Activated naive CD8-positive, alpha-beta T cell treated with anti-CD3 and anti-CD28 coated beads, Interleukin-2, amount 10 ng/mL, durations not matched to agents 7 days and 5 days (primary cell): Measurements from ENCODE around the gene UBXN10. TPM values are rescaled to one million over a fixed set of nuclear protein-coding genes. Genes with fewer than 3 reads are reported as not detected.
A peak's percentile ranks its signal among the peaks of the same experiment; 100 is the strongest.

Experiments used
- ATAC-seq: fragments of 150-1000 bp; cut with Tn5 transposase; one replicate; pipeline ENCODE4 v1.10.0; 2021; ENCODE audit warnings: low read depth, moderate library complexity
- POLR2A ChIA-PET: fragments of 350-600 bp; sonication (Branson Sonifier 250); formaldehyde crosslinking; loops from one replicate; lab custom pipeline; 2021; ENCODE audit warnings: antibody characterized with exemption; lab: Charles Lee
- DNase-seq: peaks from one replicate; pipeline ENCODE4 v3.0.0; 2021
- H3K27ac Mint-ChIP-seq: one replicate; pipeline ENCODE4 v1.8.0; 2022; ENCODE audit warnings: mild to moderate bottlenecking, mixed read lengths
- H3K27me3 Mint-ChIP-seq: one replicate; pipeline ENCODE4 v1.8.0; 2022; ENCODE audit warnings: mild to moderate bottlenecking, moderate library complexity, mixed read lengths
- H3K36me3 Mint-ChIP-seq: one replicate; pipeline ENCODE4 v1.8.0; 2021; ENCODE audit warnings: mild to moderate bottlenecking, mixed read lengths
- H3K4me1 Mint-ChIP-seq: one replicate; pipeline ENCODE4 v1.8.0; 2021; ENCODE audit warnings: mixed read lengths
- H3K4me3 Mint-ChIP-seq: one replicate; pipeline ENCODE4 v1.8.0; 2022; ENCODE audit warnings: mild to moderate bottlenecking, moderate library complexity, mixed read lengths
- H3K9me3 Mint-ChIP-seq: one replicate; pipeline ENCODE4 v1.8.0; 2021; ENCODE audit warnings: mixed read lengths
- total RNA-seq, 2 experiments: library from RNA; stranded (reverse); gene quantifications; one replicate each; pipeline ENCODE4 v1.2.3, GENCODE V29; 2021

Gene UBXN10
- total RNA-seq, 2 experiments from 2014 or later: 0.23 to 0.28 TPM

DNA sequence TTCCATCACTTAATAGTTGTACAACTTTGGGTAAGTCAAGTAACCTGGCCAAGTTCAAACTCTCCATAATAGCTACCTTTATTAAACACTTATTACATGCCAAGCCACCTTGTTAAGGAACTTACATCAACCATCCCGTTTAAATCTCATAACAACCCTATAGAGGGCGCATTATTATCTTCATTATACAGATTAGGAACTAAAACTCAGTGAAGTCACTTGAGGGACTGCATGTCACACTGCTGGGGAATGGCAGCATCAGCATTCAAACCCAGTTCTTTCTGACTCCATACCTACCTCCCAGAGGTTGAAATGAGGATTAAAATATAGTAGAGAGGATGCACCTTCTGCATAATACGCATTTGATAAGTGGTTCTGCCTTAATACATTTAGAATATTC, 47.5 kb downstream of the UBXN10 start:
- Mint-ChIP-seq H3K9me3 (no peaks in the 10 kb centered on the region), H3K4me1 (no peaks in the 10 kb centered on the region), H3K36me3 (no peaks in the 10 kb centered on the region), H3K27me3 (peaks cover 43% of the 10 kb centered on the region), H3K27ac (no peak overlapping the region), H3K4me3 (no peak overlapping the region)
- POLR2A ChIA-PET: no interaction called here
- ATAC-seq (no peak), DNase-seq (no peak)

DNA sequence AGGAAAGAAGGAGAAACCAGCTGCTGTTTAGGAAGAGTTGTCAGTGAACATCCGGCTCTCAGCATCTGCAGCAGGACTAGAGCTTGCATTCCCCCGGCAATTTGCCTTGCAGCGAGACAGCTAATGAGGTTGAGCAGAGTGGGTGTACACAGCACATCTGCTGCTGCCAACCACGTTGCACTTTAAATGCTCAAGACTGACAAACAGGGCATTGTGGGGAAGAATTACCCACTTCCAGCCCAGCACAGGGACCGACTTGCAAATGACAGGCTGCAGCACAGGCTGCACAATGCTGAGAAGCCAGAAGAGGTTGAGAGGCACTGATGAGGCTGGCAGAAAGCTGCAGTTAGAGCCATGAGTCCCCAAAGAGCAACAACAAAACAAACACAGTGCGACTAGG, 48.0 kb downstream of the UBXN10 start:
- DNase-seq: no peak
- no peaks in the 10 kb centered on the region for H3K36me3 Mint-ChIP-seq
- H3K27me3 Mint-ChIP-seq: peaks cover 40% of the 10 kb centered on the region

DNA sequence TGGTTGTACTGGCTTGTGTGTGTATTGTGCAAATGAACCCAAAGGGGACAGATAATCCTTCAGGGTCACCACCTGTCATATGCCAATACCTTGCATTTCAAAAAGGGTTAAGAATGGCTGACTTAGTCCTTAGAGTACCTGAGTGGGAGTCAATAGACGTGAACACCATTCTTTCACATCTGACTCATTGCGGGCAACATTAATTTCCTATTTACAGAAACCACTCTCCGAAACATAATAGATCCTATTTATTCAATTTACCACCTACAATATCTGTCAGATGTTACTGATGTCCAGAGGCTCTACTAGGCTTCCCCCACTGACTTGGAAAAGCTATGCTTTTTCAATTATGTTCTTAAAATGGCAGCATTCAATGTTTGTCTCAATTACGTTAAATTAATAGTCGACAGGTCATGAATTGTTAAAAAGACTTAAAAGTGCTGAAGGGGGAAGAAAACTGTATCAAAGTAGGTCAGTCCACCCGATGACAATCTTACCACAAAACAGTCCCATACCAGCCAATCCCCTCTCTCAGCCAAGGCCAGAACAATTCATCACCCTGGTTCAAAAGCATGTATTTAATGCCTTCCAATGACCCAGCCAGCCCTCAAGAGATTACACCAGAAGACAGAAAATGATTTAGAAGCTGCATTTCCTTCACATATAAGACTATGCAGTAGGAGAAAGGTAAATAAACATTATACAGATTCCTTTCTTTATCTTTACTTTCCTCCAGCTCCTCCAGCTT, 49.1 kb downstream of the UBXN10 start:
- ATAC-seq: no peak
- no peak for DNase-seq
- POLR2A ChIA-PET: no interaction called here
- no peaks in the 10 kb centered on the region for H3K36me3 Mint-ChIP-seq
- H3K27ac Mint-ChIP-seq: peak overlapping the region; percentile 1
- H3K4me1 Mint-ChIP-seq: no peaks in the 10 kb centered on the region
- H3K27me3 Mint-ChIP-seq: peaks cover 45% of the 10 kb centered on the region
- H3K9me3 Mint-ChIP-seq: no peaks in the 10 kb centered on the region
- H3K4me3 Mint-ChIP-seq: no peak overlapping the region

More for the DNA sequence above, 48.0 kb downstream of the UBXN10 start:
- ATAC-seq: no peak
- Mint-ChIP-seq H3K27ac (no peak overlapping the region), H3K4me1 (no peaks in the 10 kb centered on the region), H3K9me3 (no peaks in the 10 kb centered on the region), H3K4me3 (no peak overlapping the region)
- POLR2A ChIA-PET: no interaction called here

DNA sequence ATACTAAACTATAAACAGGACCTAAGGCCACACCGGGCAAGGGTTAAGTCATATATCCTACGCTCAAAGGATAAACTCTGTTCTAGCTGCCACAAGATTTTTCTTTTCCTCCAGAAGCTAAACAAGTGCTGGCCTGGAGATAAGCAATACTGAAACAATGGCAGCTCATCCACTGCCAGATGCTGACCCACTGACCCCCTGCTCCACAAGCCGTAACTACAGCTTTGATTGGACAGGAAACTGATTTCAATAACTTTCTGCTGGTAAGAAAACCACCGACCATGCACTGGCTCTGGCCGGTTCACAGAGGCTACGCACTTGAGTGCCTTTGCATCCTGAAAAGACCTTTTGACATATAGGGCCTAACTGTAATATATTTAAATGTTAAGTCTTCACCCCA, 51.8 kb downstream of the UBXN10 start:
- no peak for ATAC-seq
- DNase-seq: no peak
- H3K27ac Mint-ChIP-seq: no peak overlapping the region
- no peaks in the 10 kb centered on the region for H3K4me1 Mint-ChIP-seq
- POLR2A ChIA-PET: no interaction called here
- no peak overlapping the region for H3K4me3 Mint-ChIP-seq
- peaks cover 56% of the 10 kb centered on the region for H3K27me3 Mint-ChIP-seq
- no peaks in the 10 kb centered on the region for H3K9me3 Mint-ChIP-seq
- H3K36me3 Mint-ChIP-seq: no peaks in the 10 kb centered on the region

DNA sequence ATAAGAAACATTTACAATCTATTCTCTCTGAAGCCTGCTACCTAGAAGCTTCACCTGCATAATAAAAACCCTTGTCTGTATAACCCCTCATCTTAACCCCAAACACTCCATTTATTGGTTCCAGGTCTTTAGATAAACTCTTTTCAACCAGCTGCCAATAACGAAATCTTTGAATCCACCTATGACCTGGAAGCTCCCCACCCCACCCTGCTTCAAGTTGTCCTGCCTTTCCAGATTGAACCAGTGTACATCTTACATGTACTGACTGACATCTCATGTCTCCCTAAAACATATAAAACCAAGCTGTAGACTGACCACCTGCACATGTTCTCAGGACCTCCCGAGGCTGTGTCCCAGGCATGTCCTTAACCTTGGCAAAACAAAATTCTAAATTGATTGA, 54.1 kb downstream of the UBXN10 start:
- no peaks in the 10 kb centered on the region for H3K36me3 Mint-ChIP-seq
- DNase-seq (no peak), ATAC-seq (no peak)
- POLR2A ChIA-PET: no interaction called here
- H3K27ac Mint-ChIP-seq: no peak overlapping the region
- H3K9me3 Mint-ChIP-seq: no peaks in the 10 kb centered on the region
- H3K4me3 Mint-ChIP-seq: no peak overlapping the region
- peaks cover 43% of the 10 kb centered on the region for H3K27me3 Mint-ChIP-seq
- no peaks in the 10 kb centered on the region for H3K4me1 Mint-ChIP-seq

DNA sequence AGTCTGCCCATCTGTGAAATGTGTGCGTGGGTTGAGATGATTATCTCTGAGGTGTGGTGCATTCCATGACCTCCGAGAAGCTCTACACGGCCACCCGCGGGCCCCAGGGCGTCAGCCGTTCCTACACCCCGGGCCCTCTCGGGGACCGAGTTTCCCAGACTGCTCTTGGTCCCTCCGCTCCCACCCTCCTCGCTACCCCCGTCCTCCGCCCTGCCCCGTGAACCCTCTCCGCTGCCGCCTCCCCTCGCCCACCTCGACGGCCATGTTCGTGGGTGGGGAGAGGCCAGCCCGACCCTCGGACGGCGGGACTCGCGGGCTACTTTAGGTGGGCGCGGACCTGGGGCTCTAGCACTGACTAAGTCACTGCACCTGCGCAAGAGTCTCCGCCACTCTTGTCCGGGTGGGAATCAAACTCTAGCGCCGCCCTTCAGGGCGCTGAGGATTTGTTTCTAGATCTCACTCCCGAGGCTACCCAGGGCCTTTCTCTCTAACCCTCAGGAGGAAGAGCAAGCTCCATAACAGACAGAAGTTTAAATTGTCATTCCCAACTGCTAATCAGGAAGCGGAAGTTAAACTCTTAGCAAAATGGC, 57.1 kb downstream of the UBXN10 start:
- no peak overlapping the region for H3K4me3 Mint-ChIP-seq
- POLR2A ChIA-PET: no interaction called here
- no peaks in the 10 kb centered on the region for H3K9me3 Mint-ChIP-seq
- H3K36me3 Mint-ChIP-seq: no peaks in the 10 kb centered on the region
- DNase-seq (no peak), ATAC-seq (no peak)
- no peaks in the 10 kb centered on the region for H3K4me1 Mint-ChIP-seq
- no peak overlapping the region for H3K27ac Mint-ChIP-seq
- peaks cover 36% of the 10 kb centered on the region for H3K27me3 Mint-ChIP-seq

Other genes starting within 250 kb of the UBXN10 start
- gene PLA2G2A, start 206.5 kb upstream of the UBXN10 start, total RNA-seq: not detected
- not detected for gene PLA2G5, start 115.9 kb upstream of the UBXN10 start, total RNA-seq
- not detected for gene PLA2G2D, start 66.6 kb upstream of the UBXN10 start, total RNA-seq
- gene PLA2G2F, start 46.8 kb upstream of the UBXN10 start, total RNA-seq: not detected
- gene PLA2G2C, start 422 bp downstream of the UBXN10 start, total RNA-seq: not detected
- gene VWA5B1, start 104.8 kb downstream of the UBXN10 start, total RNA-seq: not detected